Kidney epithelial cell (primary cell): ENCODE results near the gene SULT1C3. TPM values are rescaled to one million over a fixed set of nuclear protein-coding genes. Genes with fewer than 3 reads are reported as not detected.

Experiments
- DNase-seq: peaks from one replicate; pipeline ENCODE4 v3.0.0-alpha.2; 2010; ENCODE audit warnings: low read depth
- H3K27me3 ChIP-seq: 2 replicates; pipeline ENCODE4 v1.6.0; 2011; ENCODE audit warnings: low read length; ENCODE audit not compliant: control insufficient read depth, insufficient read depth
- H3K36me3 ChIP-seq: 2 replicates; pipeline ENCODE4 v1.5.1; 2011; ENCODE audit warnings: low read length; ENCODE audit not compliant: control insufficient read depth, insufficient read depth
- H3K4me3 ChIP-seq: 2 replicates; pipeline ENCODE4 v1.5.1; 2011; ENCODE audit warnings: low read depth, mild to moderate bottlenecking, control low read depth, low read length
- total RNA-seq: library from RNA; depleted of rRNA; stranded (reverse); fragments of >200 nt; gene quantifications from 2 replicates; pipeline ENCODE4 v1.2.3, GENCODE V29; 2015
- TF ChIP-seq, protein P1 (sequence below): IDR thresholded peaks from 2 replicates; pipeline ENCODE4 v1.5.1; 2011; ENCODE audit warnings: mild to moderate bottlenecking, moderate library complexity, low read length, control low read depth, inconsistent platforms; ENCODE audit not compliant: insufficient read depth, poor library complexity, severe bottlenecking

SULT1C3 gene
- total RNA-seq, 1 donor from 2014 or later = not detected

DNA sequence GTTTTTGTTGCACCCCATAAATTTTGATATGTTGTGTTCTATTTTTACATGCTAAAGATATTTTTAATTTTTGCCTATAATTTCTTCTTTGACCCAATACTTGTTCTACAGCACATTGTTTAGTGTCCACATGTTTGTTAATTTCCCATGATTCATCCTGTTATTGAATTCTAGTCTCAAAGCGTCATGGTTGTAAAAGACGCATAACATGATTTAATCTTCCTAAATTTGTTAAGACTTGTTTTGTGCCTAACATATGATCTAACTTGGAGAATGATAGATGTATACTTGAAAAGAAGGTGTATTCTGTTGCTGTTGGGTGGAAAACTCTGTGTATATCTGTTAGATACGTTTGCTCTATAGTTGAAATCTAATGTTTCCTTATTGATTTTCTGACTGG is 27.1 kb upstream of the SULT1C3 start:
- no peak for DNase-seq
- TF ChIP-seq, protein P1, sequence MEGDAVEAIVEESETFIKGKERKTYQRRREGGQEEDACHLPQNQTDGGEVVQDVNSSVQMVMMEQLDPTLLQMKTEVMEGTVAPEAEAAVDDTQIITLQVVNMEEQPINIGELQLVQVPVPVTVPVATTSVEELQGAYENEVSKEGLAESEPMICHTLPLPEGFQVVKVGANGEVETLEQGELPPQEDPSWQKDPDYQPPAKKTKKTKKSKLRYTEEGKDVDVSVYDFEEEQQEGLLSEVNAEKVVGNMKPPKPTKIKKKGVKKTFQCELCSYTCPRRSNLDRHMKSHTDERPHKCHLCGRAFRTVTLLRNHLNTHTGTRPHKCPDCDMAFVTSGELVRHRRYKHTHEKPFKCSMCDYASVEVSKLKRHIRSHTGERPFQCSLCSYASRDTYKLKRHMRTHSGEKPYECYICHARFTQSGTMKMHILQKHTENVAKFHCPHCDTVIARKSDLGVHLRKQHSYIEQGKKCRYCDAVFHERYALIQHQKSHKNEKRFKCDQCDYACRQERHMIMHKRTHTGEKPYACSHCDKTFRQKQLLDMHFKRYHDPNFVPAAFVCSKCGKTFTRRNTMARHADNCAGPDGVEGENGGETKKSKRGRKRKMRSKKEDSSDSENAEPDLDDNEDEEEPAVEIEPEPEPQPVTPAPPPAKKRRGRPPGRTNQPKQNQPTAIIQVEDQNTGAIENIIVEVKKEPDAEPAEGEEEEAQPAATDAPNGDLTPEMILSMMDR = no peak
- no peaks in the 10 kb centered on the region for H3K27me3 ChIP-seq
- no peak overlapping the region for H3K4me3 ChIP-seq
- H3K36me3 ChIP-seq = no peaks in the 10 kb centered on the region

DNA sequence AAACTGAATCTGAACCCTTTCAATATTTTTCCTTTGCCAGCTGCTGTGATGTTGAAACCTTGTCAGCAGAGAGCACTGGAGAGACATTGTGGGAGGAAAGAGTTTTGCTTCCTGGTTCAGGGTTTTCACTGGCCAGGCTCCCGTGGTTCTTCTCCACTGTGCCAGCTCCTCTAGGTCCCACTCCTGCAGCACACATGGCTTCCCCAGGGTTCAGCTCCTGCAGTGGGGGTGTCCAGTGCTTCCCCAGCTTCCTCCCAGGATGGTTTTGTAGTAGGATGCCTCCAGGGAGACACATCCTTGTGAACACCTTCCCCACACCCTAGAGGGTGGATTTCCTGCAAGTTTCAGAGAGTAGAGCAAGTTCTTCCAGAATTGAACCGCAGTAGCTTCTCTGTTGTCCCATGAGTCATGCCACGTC is 24.0 kb upstream of the SULT1C3 start:
- TF ChIP-seq, protein P1 = peak; percentile 57
- Histone ChIP-seq H3K36me3 (no peaks in the 10 kb centered on the region), H3K27me3 (no peaks in the 10 kb centered on the region), H3K4me3 (no peak overlapping the region)
- DNase-seq = peak; percentile 10

DNA sequence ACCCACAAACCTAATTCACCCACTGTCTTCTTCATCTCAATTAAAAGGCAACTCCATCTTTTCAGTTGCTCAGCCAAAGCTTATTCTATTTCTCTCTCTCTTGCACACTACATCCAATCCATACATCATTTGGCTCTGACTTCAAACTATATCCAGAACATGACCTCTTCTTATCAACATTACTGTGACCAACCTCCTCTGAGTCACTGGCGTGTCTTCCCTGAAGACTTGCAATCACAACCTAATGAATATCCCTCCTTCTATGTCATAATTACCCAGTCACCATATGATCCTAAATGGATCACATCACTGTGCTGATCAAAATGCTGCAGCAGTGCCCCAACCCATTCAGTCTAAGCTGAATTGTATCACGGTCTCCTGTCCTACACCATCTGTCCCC is 22.6 kb upstream of the SULT1C3 start:
- no peaks in the 10 kb centered on the region for H3K27me3 ChIP-seq
- no peaks in the 10 kb centered on the region for H3K36me3 ChIP-seq
- DNase-seq = no peak
- TF ChIP-seq, protein P1 = no peak
- H3K4me3 ChIP-seq = no peak overlapping the region

DNA sequence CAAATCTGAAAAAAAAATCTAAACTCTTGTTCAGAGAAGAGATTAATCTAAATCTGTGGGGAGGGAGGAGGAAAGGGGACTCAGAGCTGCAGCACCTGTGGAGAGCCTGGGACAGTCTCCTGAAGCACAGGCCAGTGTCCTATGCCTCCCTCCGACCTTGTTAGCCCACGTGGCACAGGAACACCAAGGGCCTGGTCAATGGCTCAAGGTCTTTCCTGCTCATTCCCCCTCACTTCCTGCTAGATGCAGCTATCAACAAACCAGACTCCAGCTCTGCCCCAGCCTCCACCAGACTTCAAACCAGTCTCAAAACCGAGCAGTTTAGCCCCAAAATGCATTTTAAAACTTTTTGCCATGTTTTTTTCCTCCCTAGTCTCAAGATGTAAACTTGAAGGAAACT is 20.1 kb upstream of the SULT1C3 start:
- no peak for DNase-seq
- no peaks in the 10 kb centered on the region for H3K36me3 ChIP-seq
- no peaks in the 10 kb centered on the region for H3K27me3 ChIP-seq
- TF ChIP-seq, protein P1 = no peak
- H3K4me3 ChIP-seq = no peak overlapping the region

DNA sequence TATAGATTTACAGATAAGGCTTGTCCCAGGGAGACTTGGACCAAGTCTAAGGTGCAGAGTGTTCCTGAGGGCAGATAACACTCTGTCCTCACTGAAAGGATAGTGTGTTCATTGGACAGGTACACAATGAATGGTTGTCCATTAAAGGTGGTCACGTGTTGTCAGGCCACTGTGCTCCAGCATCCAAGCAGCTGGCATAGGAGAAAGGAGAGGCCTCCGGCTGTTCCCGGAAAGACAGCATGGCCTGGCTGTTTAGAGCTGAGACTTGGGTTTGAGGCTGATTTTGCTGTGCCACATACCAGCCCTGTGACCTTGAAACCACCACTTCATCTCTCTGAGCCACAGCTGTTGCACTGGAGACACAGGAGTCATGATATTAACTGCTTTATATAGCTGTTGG is 19.6 kb upstream of the SULT1C3 start:
- no peak overlapping the region for H3K4me3 ChIP-seq
- H3K36me3 ChIP-seq = no peaks in the 10 kb centered on the region
- DNase-seq = no peak
- H3K27me3 ChIP-seq = no peaks in the 10 kb centered on the region
- TF ChIP-seq, protein P1 = no peak

DNA sequence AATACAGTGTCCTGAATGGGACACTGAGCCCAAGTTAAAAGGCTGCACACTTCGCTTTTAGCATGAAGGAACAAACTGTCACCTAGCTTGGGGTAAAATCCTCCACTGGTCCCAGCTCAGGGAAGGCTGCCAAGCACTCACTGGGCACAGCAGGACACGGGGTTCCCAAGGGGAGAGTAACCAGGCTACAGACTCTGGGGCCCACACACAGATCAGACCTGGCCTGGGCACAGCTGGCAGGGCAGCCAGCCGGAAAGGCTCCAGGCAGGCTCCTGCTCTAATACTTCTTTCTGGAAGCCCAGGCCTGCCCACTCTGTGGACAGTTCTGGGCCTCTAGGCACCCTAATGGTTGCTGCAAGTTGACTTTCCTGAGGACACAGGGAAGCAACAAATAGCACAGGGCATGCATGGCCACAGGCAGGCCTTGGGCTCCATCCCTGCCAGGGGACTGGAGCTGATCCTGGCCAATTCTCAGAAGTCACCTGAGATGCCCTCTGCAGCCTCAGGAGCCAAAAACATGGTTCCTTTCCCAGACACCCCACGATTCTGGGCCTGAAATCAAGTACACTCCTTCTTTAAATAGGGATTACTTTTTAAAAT is 18.7 kb upstream of the SULT1C3 start:
- no peaks in the 10 kb centered on the region for H3K27me3 ChIP-seq
- H3K36me3 ChIP-seq = no peaks in the 10 kb centered on the region
- H3K4me3 ChIP-seq = no peak overlapping the region
- no peak for DNase-seq
- TF ChIP-seq, protein P1 = no peak
